Hematopoietic multipotent progenitor cell treated with erythropoietin and hydrocortisone succinate and interleukin-3 and kit ligand, for 4 days (in vitro differentiated cells): ENCODE data around the gene CBY2.
"Not testable (repeated sequence)": the region's sequence is repeated elsewhere in the genome, so short reads cannot be mapped to it uniquely, and the experiment has no call there.

Experiments used
- DNase-seq: peaks from one replicate; pipeline ENCODE4 v3.0.0-alpha.2; 2015

Gene CBY2

GRCh38 chr13:45702088-45702487 is at the start of gene CBY2:
Gene CBY2, plus strand, starts transcription at chr13:45702320. Its CDS starts 71 bp downstream, at chr13:45702391.
- DNase-seq, result no peak

- DNase-seq, result no peak
Observed at GRCh38 chr13:45654633-45655349, 47.3 kb upstream of the CBY2 start.

GRCh38 chr13:45658586-45659235 is 43.4 kb upstream of the CBY2 start:
- no peak for DNase-seq

GRCh38 chr13:45659536-45659935 is 42.6 kb upstream of the CBY2 start:
- DNase-seq, result no peak

GRCh38 chr13:45660458-45660857 is 41.7 kb upstream of the CBY2 start:
- peak; percentile 37 for DNase-seq

- DNase-seq, result no peak
Observed at GRCh38 chr13:45662162-45662561, 40.0 kb upstream of the CBY2 start.

GRCh38 chr13:45662903-45663302 is 39.2 kb upstream of the CBY2 start:
- not testable (repeated sequence) for DNase-seq

GRCh38 chr13:45669626-45670025 is 32.5 kb upstream of the CBY2 start:
- not testable (repeated sequence) for DNase-seq

- DNase-seq, result no peak
Observed at GRCh38 chr13:45670189-45670885, 31.8 kb upstream of the CBY2 start.

GRCh38 chr13:45674908-45675307 is 27.2 kb upstream of the CBY2 start:
- no peak for DNase-seq

- DNase-seq, result no peak
Observed at GRCh38 chr13:45678282-45678681, 23.8 kb upstream of the CBY2 start.

GRCh38 chr13:45681113-45681512 is 21.0 kb upstream of the CBY2 start:
- no peak for DNase-seq

GRCh38 chr13:45682494-45683008 is 19.6 kb upstream of the CBY2 start:
- no peak for DNase-seq

GRCh38 chr13:45683701-45684100 is 18.4 kb upstream of the CBY2 start:
- DNase-seq, result no peak

GRCh38 chr13:45688577-45688976 is 13.5 kb upstream of the CBY2 start:
- DNase-seq, result no peak

- no peak for DNase-seq
Observed at GRCh38 chr13:45690636-45691035, 11.5 kb upstream of the CBY2 start.

GRCh38 chr13:45691251-45691650 is 10.9 kb upstream of the CBY2 start:
- no peak for DNase-seq

GRCh38 chr13:45691667-45692066 is 10.5 kb upstream of the CBY2 start:
- no peak for DNase-seq

- peak; percentile 19 for DNase-seq
Observed at GRCh38 chr13:45695198-45695730, 6.9 kb upstream of the CBY2 start.

- no peak for DNase-seq
Observed at GRCh38 chr13:45696610-45697226, 5.4 kb upstream of the CBY2 start.

- DNase-seq, result no peak
Observed at GRCh38 chr13:45700971-45701900, 884 bp upstream of the CBY2 start.

GRCh38 chr13:45702869-45703391 is 810 bp downstream of the CBY2 start:
- DNase-seq, result no peak
